Measurements from ENCODE around the gene PBLD. TPM values are rescaled to one million over a fixed set of nuclear protein-coding genes. Genes with fewer than 3 reads are reported as not detected.

PBLD gene
- total and polyA plus RNA-seq, 8 donors: 11.9 to 47.5 (median 26.5) TPM

DNA sequence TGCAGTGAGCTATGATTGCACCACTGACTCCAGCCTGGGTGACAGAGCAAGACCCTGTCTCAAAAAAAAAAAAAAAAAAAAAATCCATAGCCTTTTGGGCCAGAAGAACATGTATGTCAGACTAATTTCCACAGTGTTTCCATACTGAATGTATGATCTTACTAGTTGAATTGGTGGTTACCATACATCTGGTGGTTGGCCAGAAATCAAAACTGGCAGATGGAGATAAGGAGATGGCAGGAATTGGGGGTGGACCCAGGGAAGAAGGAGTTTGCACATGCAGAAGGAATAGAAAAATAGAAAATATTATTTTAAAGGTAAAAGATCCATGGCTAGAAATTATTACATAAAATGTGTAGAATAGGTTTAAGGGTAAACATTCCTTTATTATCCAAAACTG is 97.1 kb downstream of the PBLD start:
- H3K4me3 ChIP-seq: no peak overlapping the region
- TF ChIP-seq, protein P1, sequence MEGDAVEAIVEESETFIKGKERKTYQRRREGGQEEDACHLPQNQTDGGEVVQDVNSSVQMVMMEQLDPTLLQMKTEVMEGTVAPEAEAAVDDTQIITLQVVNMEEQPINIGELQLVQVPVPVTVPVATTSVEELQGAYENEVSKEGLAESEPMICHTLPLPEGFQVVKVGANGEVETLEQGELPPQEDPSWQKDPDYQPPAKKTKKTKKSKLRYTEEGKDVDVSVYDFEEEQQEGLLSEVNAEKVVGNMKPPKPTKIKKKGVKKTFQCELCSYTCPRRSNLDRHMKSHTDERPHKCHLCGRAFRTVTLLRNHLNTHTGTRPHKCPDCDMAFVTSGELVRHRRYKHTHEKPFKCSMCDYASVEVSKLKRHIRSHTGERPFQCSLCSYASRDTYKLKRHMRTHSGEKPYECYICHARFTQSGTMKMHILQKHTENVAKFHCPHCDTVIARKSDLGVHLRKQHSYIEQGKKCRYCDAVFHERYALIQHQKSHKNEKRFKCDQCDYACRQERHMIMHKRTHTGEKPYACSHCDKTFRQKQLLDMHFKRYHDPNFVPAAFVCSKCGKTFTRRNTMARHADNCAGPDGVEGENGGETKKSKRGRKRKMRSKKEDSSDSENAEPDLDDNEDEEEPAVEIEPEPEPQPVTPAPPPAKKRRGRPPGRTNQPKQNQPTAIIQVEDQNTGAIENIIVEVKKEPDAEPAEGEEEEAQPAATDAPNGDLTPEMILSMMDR (IDR thresholded peaks at IDR 0.05): no peak
- FAIRE-seq (no peak), DNase-seq (no peak), ATAC-seq (no peak)
- H3K4me1 ChIP-seq: peaks cover 0 to 3% (median 0%) of the 10 kb centered on the region in 3 donors
- H3K9me3 ChIP-seq: no peaks in the 10 kb centered on the region
- intact Hi-C loops (cut with DNase I): loop anchor here in 1 of 3 donors (10.0 kb wide), 1 partner anchor 59 kb away; no protein-coding TSS in a partner anchor
- H3K27ac ChIP-seq: no peak overlapping the region
- H3K36me3 ChIP-seq: no peaks in the 10 kb centered on the region
- H3K27me3 ChIP-seq: no peaks in the 10 kb centered on the region

DNA sequence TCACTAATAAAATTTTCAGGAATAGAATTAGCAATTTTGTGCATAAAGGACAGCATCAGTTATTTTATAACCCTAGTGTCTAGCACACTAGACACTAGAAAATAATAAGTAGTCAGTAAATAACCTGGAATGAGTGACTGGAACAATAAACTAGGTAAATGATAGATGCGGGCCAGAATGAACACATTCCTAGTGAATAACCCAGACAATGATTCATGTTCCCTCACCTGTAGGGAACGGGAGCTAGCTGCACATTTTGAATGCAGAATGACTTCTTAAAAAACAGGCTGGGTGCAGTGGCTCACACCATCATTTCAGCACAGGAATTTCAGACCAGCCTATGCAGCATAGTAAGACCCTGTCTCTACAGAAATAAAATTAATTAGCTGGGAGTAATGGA is 97.6 kb downstream of the PBLD start:
- Histone ChIP-seq H3K27me3 (no peaks in the 10 kb centered on the region), H3K4me3 (no peak overlapping the region), H3K27ac (no peak overlapping the region), H3K4me1 (peaks cover 0 to 3% (median 0%) of the 10 kb centered on the region in 3 donors), H3K9me3 (no peaks in the 10 kb centered on the region), H3K36me3 (no peaks in the 10 kb centered on the region)
- TF ChIP-seq, protein P1 (IDR thresholded peaks at IDR 0.05): no peak
- DNase-seq (no peak), ATAC-seq (no peak), FAIRE-seq (no peak)
- WGBS, 2 donors: 65 to 88% methylated on average over 2 of the region's 2 CpGs
- intact Hi-C loops (cut with DNase I): loop anchor here in 1 of 3 donors (10.0 kb wide), 1 partner anchor 60 kb away; no protein-coding TSS in a partner anchor

DNA sequence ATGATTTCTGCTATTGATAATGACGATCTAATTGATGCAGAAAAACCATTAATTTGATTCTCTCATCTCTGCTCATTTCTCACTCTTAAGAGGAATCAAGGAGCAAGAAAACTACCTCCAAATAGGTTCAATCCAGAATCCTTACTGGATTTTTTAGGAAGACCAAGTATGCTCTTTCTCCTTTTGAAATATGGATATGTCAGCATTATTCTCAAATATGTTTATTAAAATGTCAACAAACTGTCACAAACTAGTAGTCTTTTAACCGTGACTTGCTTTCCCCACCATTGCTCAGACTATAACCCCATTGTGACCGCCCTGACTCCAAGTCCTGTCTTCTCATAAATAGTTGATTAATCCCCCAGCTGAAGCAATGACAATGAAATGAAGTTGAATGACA is 99.7 kb downstream of the PBLD start:
- Histone ChIP-seq H3K4me3 (no peak overlapping the region), H3K27ac (no peak overlapping the region), H3K4me1 (peaks cover 0 to 3% (median 0%) of the 10 kb centered on the region in 3 donors), H3K27me3 (no peaks in the 10 kb centered on the region), H3K9me3 (no peaks in the 10 kb centered on the region), H3K36me3 (no peaks in the 10 kb centered on the region)
- intact Hi-C loops (cut with DNase I): loop anchor here in 1 of 3 donors (10.0 kb wide), 1 partner anchor 62 kb away; no protein-coding TSS in a partner anchor
- DNase-seq (no peak), FAIRE-seq (no peak), ATAC-seq (no peak)
- TF ChIP-seq, protein P1 (IDR thresholded peaks at IDR 0.05): no peak
- 78 to 87% methylated on average over 3 of the region's 3 CpGs for WGBS, 2 donors

Other genes starting within 250 kb of the PBLD start
- gene MYPN, start 223.4 kb downstream of the PBLD start, total RNA-seq: under 1 TPM; 0.16 to 0.83 (median 0.41) TPM
- under 1 TPM; 0.16 to 0.19 TPM for gene MYPN, start 223.4 kb downstream of the PBLD start, polyA plus RNA-seq
- gene ATOH7, start 100.8 kb downstream of the PBLD start, total RNA-seq: under 1 TPM in 3 of 6 donors, not detected in 3; 0.14 to 0.28 (median 0.19) TPM
- under 1 TPM; 0.11 to 0.38 TPM for gene ATOH7, start 100.8 kb downstream of the PBLD start, polyA plus RNA-seq
- 10 to 100 TPM; 23.1 to 53.6 (median 28.7) TPM for gene HNRNPH3, start 864 bp downstream of the PBLD start, total RNA-seq
- 10 to 100 TPM; 72.3 to 95.3 TPM for gene HNRNPH3, start 864 bp downstream of the PBLD start, polyA plus RNA-seq
- 10 to 100 TPM in 3 of 6 donors, 1 to 10 TPM in 3; 8.6 to 15.5 (median 10.0) TPM for gene RUFY2, start 74.3 kb upstream of the PBLD start, total RNA-seq
- gene RUFY2, start 74.3 kb upstream of the PBLD start, polyA plus RNA-seq: 1 to 10 TPM; 3.6 to 7.8 TPM
- 1 to 10 TPM in 5 of 6 donors, under 1 TPM in 1; 0.92 to 2.8 (median 1.5) TPM for gene DNA2, start 139.0 kb upstream of the PBLD start, total RNA-seq
- gene DNA2, start 139.0 kb upstream of the PBLD start, polyA plus RNA-seq: 1 to 10 TPM; 1.3 to 2.1 TPM
- 10 to 100 TPM in 5 of 6 donors, 1 to 10 TPM in 1; 10.0 to 17.6 (median 13.4) TPM for gene SLC25A16, start 194.6 kb upstream of the PBLD start, total RNA-seq
- gene SLC25A16, start 194.6 kb upstream of the PBLD start, polyA plus RNA-seq: 10 to 100 TPM; 10.8 to 13.7 TPM
- gene TET1, start 227.4 kb upstream of the PBLD start, total RNA-seq: 1 to 10 TPM in 3 of 6 donors, under 1 TPM in 3; 0.57 to 1.6 (median 0.91) TPM
- under 1 TPM; 0.11 to 0.12 TPM for gene TET1, start 227.4 kb upstream of the PBLD start, polyA plus RNA-seq